Brain microvascular endothelial cell (primary cell): Measurements from ENCODE around the gene NECAB2.

Source experiments
- DNase-seq: peaks from one replicate; pipeline ENCODE4 v3.0.0-alpha.2; 2020
- H3K27ac ChIP-seq: fragments of 250-450 bp; sonication (Bioruptor Pico); 2 replicates; pipeline ENCODE4 v1.5.1; 2020; ENCODE audit warnings: mild to moderate bottlenecking, moderate library complexity
- H3K27me3 ChIP-seq: fragments of 250-450 bp; sonication (Bioruptor Pico); replicated peaks from 2 replicates; pipeline ENCODE4 v1.5.1; 2020; ENCODE audit warnings: mild to moderate bottlenecking
- H3K36me3 ChIP-seq: fragments of 250-450 bp; sonication (Bioruptor Pico); replicated peaks from 2 replicates; pipeline ENCODE4 v1.5.1; 2020; ENCODE audit warnings: mild to moderate bottlenecking
- H3K4me3 ChIP-seq: 2 replicates; pipeline ENCODE4 v1.5.1; 2011; ENCODE audit warnings: low read depth, mild to moderate bottlenecking, control low read depth, low read length, moderate library complexity
- in situ Hi-C: cut with HindIII; loops from 2 replicates; pipeline ENCODE4 v1.10.0; 2017; ENCODE audit warnings: low sequenced_read_pairs, low pct_ligation_motif_present
- TF ChIP-seq, protein P1 (sequence below): IDR thresholded peaks from 2 replicates; pipeline ENCODE4 v1.5.1; 2011; ENCODE audit warnings: low read depth, mild to moderate bottlenecking, moderate library complexity, low read length, control low read depth, inconsistent platforms; ENCODE audit errors: missing control alignments

NECAB2 gene

DNA sequence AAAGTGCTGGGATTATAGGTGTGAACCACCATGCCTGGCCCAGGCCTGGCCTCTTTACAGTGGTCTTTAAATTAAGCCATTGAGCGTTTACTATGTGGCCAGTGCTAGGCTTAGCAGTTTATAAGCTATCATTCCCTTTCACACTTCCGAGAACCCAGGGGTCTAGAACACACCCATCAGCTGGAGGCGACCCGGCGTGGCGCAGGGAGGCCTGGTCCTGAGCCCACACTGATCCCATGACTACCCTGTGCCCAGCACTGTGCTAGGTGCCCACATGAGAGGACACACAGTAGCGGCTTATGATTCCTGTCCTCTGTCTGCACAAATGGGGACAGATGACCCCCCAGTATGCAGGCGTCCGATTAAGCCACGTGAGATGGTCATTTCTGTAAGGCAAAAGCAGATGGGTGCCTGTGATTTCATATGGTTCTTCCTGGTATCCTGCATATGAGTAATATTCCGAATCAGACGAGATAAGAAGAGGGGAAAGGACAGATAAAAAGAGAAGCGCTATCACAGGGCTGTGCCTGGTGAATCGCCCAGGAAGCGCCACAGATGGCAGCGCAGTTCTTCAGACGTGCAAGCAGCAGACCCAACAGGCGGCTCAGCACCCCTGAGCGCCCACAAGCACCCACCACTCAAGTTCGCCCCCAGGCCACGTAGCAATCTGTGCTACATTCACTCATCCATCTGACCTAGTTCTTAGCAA lies 9.8 kb upstream of the NECAB2 start:
- no peak overlapping the region for H3K4me3 ChIP-seq
- TF ChIP-seq, protein P1, sequence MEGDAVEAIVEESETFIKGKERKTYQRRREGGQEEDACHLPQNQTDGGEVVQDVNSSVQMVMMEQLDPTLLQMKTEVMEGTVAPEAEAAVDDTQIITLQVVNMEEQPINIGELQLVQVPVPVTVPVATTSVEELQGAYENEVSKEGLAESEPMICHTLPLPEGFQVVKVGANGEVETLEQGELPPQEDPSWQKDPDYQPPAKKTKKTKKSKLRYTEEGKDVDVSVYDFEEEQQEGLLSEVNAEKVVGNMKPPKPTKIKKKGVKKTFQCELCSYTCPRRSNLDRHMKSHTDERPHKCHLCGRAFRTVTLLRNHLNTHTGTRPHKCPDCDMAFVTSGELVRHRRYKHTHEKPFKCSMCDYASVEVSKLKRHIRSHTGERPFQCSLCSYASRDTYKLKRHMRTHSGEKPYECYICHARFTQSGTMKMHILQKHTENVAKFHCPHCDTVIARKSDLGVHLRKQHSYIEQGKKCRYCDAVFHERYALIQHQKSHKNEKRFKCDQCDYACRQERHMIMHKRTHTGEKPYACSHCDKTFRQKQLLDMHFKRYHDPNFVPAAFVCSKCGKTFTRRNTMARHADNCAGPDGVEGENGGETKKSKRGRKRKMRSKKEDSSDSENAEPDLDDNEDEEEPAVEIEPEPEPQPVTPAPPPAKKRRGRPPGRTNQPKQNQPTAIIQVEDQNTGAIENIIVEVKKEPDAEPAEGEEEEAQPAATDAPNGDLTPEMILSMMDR, result no peak
- DNase-seq, result peak; percentile 16
- in situ Hi-C loops, result no loop called here
- H3K27ac ChIP-seq, result no peak overlapping the region
- H3K27me3 ChIP-seq, result no peaks in the 10 kb centered on the region
- peaks cover 17% of the 10 kb centered on the region for H3K36me3 ChIP-seq

DNA sequence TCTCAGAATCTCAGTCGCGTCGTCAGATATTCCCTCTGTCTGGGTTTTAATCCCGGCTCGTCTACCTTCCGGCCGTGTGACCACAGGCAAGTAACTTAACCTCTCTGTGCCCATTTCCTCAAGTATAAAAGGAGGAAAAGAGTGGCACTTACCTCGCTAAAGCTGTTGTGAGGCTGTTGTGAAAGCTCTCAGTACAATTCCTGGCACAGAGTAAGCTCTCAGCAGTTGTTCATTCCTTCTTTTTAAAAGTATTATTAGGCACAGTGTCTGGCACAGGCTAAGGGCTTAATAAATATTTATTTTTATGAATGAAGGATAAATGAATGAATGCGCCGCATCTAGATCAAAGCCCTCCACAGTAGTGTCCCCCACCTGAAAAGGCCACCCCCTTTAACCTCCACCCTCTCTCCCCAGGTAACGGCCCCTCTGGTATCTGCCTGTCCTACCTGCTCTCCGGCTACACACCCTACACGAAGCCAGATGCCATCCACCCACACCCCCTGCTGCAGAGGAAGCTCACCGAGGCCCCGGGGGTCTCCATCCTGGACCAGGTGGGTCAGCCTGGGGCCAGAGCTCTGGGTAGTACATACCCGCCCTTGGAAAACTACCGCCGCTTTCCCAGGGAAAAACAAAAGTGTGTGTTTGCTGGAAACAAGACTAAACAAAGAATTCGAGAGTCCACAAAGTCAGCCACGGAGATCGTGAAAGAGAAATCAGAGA lies 9.0 kb upstream of the NECAB2 start:
- Histone ChIP-seq H3K27ac (no peak overlapping the region), H3K27me3 (no peaks in the 10 kb centered on the region), H3K36me3 (peaks cover 17% of the 10 kb centered on the region), H3K4me3 (no peak overlapping the region)
- in situ Hi-C loops, result no loop called here
- no peak for DNase-seq
- TF ChIP-seq, protein P1, result no peak

GRCh38 chr16:83959656-83960434 lies 8.2 kb upstream of the NECAB2 start:
- DNase-seq, result no peak

GRCh38 chr16:83960521-83961249 lies 7.4 kb upstream of the NECAB2 start:
- no peak overlapping the region for H3K4me3 ChIP-seq
- in situ Hi-C loops, result no loop called here
- H3K27ac ChIP-seq, result no peak overlapping the region
- DNase-seq, result no peak
- TF ChIP-seq, protein P1, result no peak
- no peaks in the 10 kb centered on the region for H3K27me3 ChIP-seq
- H3K36me3 ChIP-seq, result peaks cover 17% of the 10 kb centered on the region

More at GRCh38 chr16:83959656-83960434, 8.2 kb upstream of the NECAB2 start:
- Histone ChIP-seq H3K36me3 (peaks cover 17% of the 10 kb centered on the region), H3K27ac (no peak overlapping the region), H3K27me3 (no peaks in the 10 kb centered on the region), H3K4me3 (no peak overlapping the region)
- TF ChIP-seq, protein P1, result no peak
- in situ Hi-C loops, result no loop called here

GRCh38 chr16:83961591-83961990 lies 6.5 kb upstream of the NECAB2 start:
- in situ Hi-C loops, result no loop called here
- Histone ChIP-seq H3K36me3 (peaks cover 17% of the 10 kb centered on the region), H3K27ac (no peak overlapping the region), H3K27me3 (no peaks in the 10 kb centered on the region), H3K4me3 (no peak overlapping the region)
- no peak for DNase-seq
- TF ChIP-seq, protein P1, result no peak
